B cell (primary cell): ENCODE data around the gene TUBA1C. TPM values are rescaled to one million over a fixed set of nuclear protein-coding genes. Genes with fewer than 3 reads are reported as not detected.

ENCODE experiments used
- ATAC-seq: fragments of 200-7000 bp; cut with Tn5 transposase; one replicate; pipeline ENCODE4 v1.10.0; 2021; ENCODE audit warnings: low read depth, mild to moderate bottlenecking, moderate number of reproducible peaks, moderate library complexity
- CTCF ChIA-PET: fragments of 350-600 bp; sonication (Branson Sonifier 250); formaldehyde crosslinking; loops from one replicate; lab custom pipeline; 2021; ENCODE audit warnings: antibody characterized with exemption, inconsistent platforms; lab: Charles Lee
- POLR2A ChIA-PET: fragments of 350-600 bp; sonication (Branson Sonifier 250); formaldehyde crosslinking; loops from one replicate; lab custom pipeline; 2021; ENCODE audit warnings: antibody characterized with exemption; lab: Charles Lee
- DNase-seq: peaks from one replicate; pipeline ENCODE4 v3.0.0; 2013
- H2AFZ ChIP-seq: 2 replicates; pipeline ENCODE4 v1.6.1; 2012; ENCODE audit warnings: mild to moderate bottlenecking, low read depth, low read length; ENCODE audit not compliant: insufficient read depth, poor library complexity, severe bottlenecking
- H3K27ac ChIP-seq, 2 donors: 1 replicate in 1 of 2; 2 replicates in 1 of 2; pipeline ENCODE4 v1.5.1; 2012 to 2013; ENCODE audit warnings: low read length in 2 of 2, mild to moderate bottlenecking in 2 of 2, moderate library complexity in 1 of 2
- H3K27me3 ChIP-seq, 4 experiments: fragments of 200-600 bp in 1 of 4; sonication (generic) in 1 of 4; replicated peaks in 1 of 4; 1 replicate in 2 of 4; 2 replicates in 2 of 4; pipeline versions ENCODE4 v1.6.1 to v1.7.0; 2013 to 2016; ENCODE audit warnings: low read length in 3 of 4, mild to moderate bottlenecking in 2 of 4, mixed read lengths in 1 of 4, moderate library complexity in 1 of 4; ENCODE audit not compliant: insufficient read depth in 4 of 4, control insufficient read depth in 3 of 4; ENCODE audit errors: control extremely low read depth in 1 of 4
- H3K36me3 ChIP-seq, 2 experiments: replicated peaks in 1 of 2; 1 replicate in 1 of 2; 2 replicates in 1 of 2; pipeline versions ENCODE4 v1.6.1 to v1.7.1; 2013; ENCODE audit warnings: low read length in 1 of 2; ENCODE audit not compliant: insufficient read depth in 2 of 2, control insufficient read depth in 1 of 2; ENCODE audit errors: control extremely low read depth in 1 of 2, extremely low read depth in 1 of 2
- H3K4me1 ChIP-seq, 2 donors: fragments of 200-600 bp in 1 of 2; sonication (generic) in 1 of 2; 1 replicate in 1 of 2; 2 replicates in 1 of 2; pipeline versions ENCODE4 v1.5.1 to v1.6.1; 2013 to 2017; ENCODE audit warnings: low read length in 2 of 2; ENCODE audit not compliant: control insufficient read depth in 2 of 2, insufficient read depth in 2 of 2
- H3K4me2 ChIP-seq: replicated peaks from 2 replicates; pipeline ENCODE3; 2012; ENCODE audit warnings: mild to moderate bottlenecking, low read depth, low read length; ENCODE audit not compliant: poor library complexity, severe bottlenecking
- H3K4me3 ChIP-seq, 5 experiments: fragments of 200-600 bp in 1 of 5; sonication (generic) in 1 of 5; 1 replicate in 3 of 5; 2 replicates in 2 of 5; pipeline versions ENCODE4 v1.5.1 to v1.7.0; 2011 to 2016; ENCODE audit warnings: low read length in 4 of 5, mild to moderate bottlenecking in 4 of 5, low read depth in 2 of 5, control low read depth in 1 of 5, moderate library complexity in 1 of 5; ENCODE audit not compliant: insufficient read depth in 1 of 5; ENCODE audit errors: control extremely low read depth in 1 of 5, extremely low read depth in 1 of 5
- H3K79me2 ChIP-seq: fragments of 200-600 bp; sonication (generic); one replicate; pipeline ENCODE4 v1.6.0; 2016; ENCODE audit warnings: low read length; ENCODE audit not compliant: control insufficient read depth, insufficient read depth
- H3K9ac ChIP-seq: fragments of 200-600 bp; sonication (generic); 2 replicates; pipeline ENCODE4 v1.6.1; 2017; ENCODE audit warnings: mild to moderate bottlenecking, low read length, moderate library complexity
- H3K9me3 ChIP-seq, 3 donors: one replicate each; pipeline versions ENCODE4 v1.6.1 to v1.7.1; 2013; ENCODE audit warnings: low read length in 2 of 3; ENCODE audit not compliant: control insufficient read depth in 2 of 3, insufficient read depth in 1 of 3; ENCODE audit errors: control extremely low read depth in 1 of 3
- H4K20me1 ChIP-seq: 2 replicates; pipeline ENCODE4 v1.6.0; 2012; ENCODE audit warnings: mild to moderate bottlenecking, low read length; ENCODE audit not compliant: insufficient read depth, control insufficient read depth, poor library complexity, severe bottlenecking
- H3K27ac Mint-ChIP-seq: one replicate; pipeline ENCODE4 v1.8.0; 2021; ENCODE audit warnings: mixed read lengths
- H3K27me3 Mint-ChIP-seq: one replicate; pipeline ENCODE4 v1.8.0; 2021; ENCODE audit warnings: mixed read lengths
- H3K4me1 Mint-ChIP-seq: one replicate; pipeline ENCODE4 v1.8.0; 2021; ENCODE audit warnings: mixed read lengths
- H3K4me3 Mint-ChIP-seq: one replicate; pipeline ENCODE4 v1.8.0; 2021; ENCODE audit warnings: mixed read lengths
- H3K9me3 Mint-ChIP-seq: one replicate; pipeline ENCODE4 v1.8.0; 2022; ENCODE audit warnings: mixed read lengths; ENCODE audit not compliant: insufficient read depth
- CTCF ChIP-seq: fragments of 200-600 bp; IDR thresholded peaks from one replicate; pipeline ENCODE4 v1.8.0; 2022; ENCODE audit warnings: antibody characterized with exemption, mild to moderate bottlenecking
- EZH2 ChIP-seq: IDR thresholded peaks from 2 replicates; pipeline ENCODE4 v1.6.1; 2012; ENCODE audit warnings: borderline replicate concordance, low read depth, mild to moderate bottlenecking, moderate library complexity, low read length; ENCODE audit not compliant: insufficient read depth, poor library complexity, severe bottlenecking
- WGBS: methylation state at CpG from one replicate; pipeline ENCODE4 v1.1.5; 2013; ENCODE audit warnings: missing lambda C conversion rate; ENCODE audit not compliant: insufficient coverage; 5-methylcytosine and 5-hydroxymethylcytosine counted together
- intact Hi-C: fragments of 100-400 bp; cut with micrococcal nuclease; formaldehyde crosslinking; loops from one replicate; pipeline ENCODE4 v1.10.0; 2022
- polyA plus RNA-seq: library from polyadenylated mRNA; depleted of rRNA; stranded (reverse); fragments of >200 nt; gene quantifications from 2 replicates; pipeline ENCODE4 v1.2.3, GENCODE V29; 2012
- total RNA-seq, 2 donors: library from RNA; stranded (reverse); fragments of 120-200 nt in 1 of 2; gene quantifications; 1 replicate in 1 of 2; 2 replicates in 1 of 2; pipeline versions ENCODE4 v1.2.3 to v1.2.4, GENCODE V29; 2013 to 2022

Gene TUBA1C
- total and polyA plus RNA-seq, 2 donors (not counting 1 experiment from before 2014, with no cell fraction given): 34.9 to 121 TPM

GRCh38 chr12:49296836-49297694 is 32.2 kb downstream of the TUBA1C start:
- DNase-seq: no peak
- TF ChIP-seq EZH2 (no peak), CTCF (peak; percentile 58)
- H3K4me3 ChIP-seq: peak overlapping the region in 4 of 5 experiments; percentile 22 to 42 (median 26)
- H3K27ac ChIP-seq: no peak overlapping the region
- Mint-ChIP-seq H3K4me3 (peak overlapping the region; percentile 79), H3K4me1 (peaks cover 27% of the 10 kb centered on the region), H3K27ac (no peak overlapping the region), H3K9me3 (no peaks in the 10 kb centered on the region), H3K27me3 (peaks cover 49% of the 10 kb centered on the region)
- H3K9me3 ChIP-seq: peaks cover 0 to 18% (median 0%) of the 10 kb centered on the region in 3 donors
- H3K36me3 ChIP-seq: no peaks in the 10 kb centered on the region
- H3K4me2 ChIP-seq: peak overlapping the region; percentile 81
- peaks cover 0 to 67% (median 34%) of the 10 kb centered on the region in 4 experiments for H3K27me3 ChIP-seq
- H3K79me2 ChIP-seq: no peaks in the 10 kb centered on the region
- H4K20me1 ChIP-seq: no peaks in the 10 kb centered on the region
- intact Hi-C loops: loop anchor here (1.0 kb wide), 1 partner anchor 9 kb away; no protein-coding TSS in a partner anchor
- peaks cover 30 to 40% of the 10 kb centered on the region in 2 donors for H3K4me1 ChIP-seq
- CTCF ChIA-PET: interaction anchor here (0.6 to 13.4 kb wide), 12 partner anchors 8 to 444 kb away, joined by 3 to 125 read pairs (median 4); partner anchors contain the start of genes DNAJC22, TMBIM6 and TROAP
- peak; percentile 57 for ATAC-seq
- H3K9ac ChIP-seq: peak overlapping the region; percentile 51
- 4% methylated on average over 72 of the region's 77 CpGs for WGBS
- H2AFZ ChIP-seq: peak overlapping the region; percentile 68
- POLR2A ChIA-PET: interaction anchor here (0.6 kb wide), 1 partner anchor 15 kb away, joined by 3 read pairs; no protein-coding TSS in a partner anchor

- ATAC-seq (peak; percentile 18), DNase-seq (no peak)
- ChIA-PET CTCF (interaction anchor here (1.2 to 13.4 kb wide), 6 partner anchors 9 to 444 kb away, joined by 3 to 125 read pairs (median 11); partner anchors contain the start of genes DNAJC22 and TMBIM6), POLR2A (no interaction called here)
- Histone ChIP-seq H3K4me2 (peak overlapping the region; percentile 81), H3K9me3 (peaks cover 0 to 18% (median 0%) of the 10 kb centered on the region in 3 donors), H3K27me3 (peaks cover 0 to 67% (median 34%) of the 10 kb centered on the region in 4 experiments), H2AFZ (peak overlapping the region; percentile 5), H4K20me1 (no peaks in the 10 kb centered on the region), H3K27ac (no peak overlapping the region), H3K36me3 (no peaks in the 10 kb centered on the region), H3K79me2 (no peaks in the 10 kb centered on the region), H3K4me1 (peaks cover 30 to 40% of the 10 kb centered on the region in 2 donors), H3K4me3 (peak overlapping the region in 1 of 5 experiments; percentile 42), H3K9ac (peak overlapping the region; percentile 51)
- Mint-ChIP-seq H3K27me3 (peaks cover 51% of the 10 kb centered on the region), H3K27ac (no peak overlapping the region), H3K4me3 (peak overlapping the region; percentile 67), H3K4me1 (peaks cover 27% of the 10 kb centered on the region), H3K9me3 (no peaks in the 10 kb centered on the region)
- WGBS: 21% methylated on average over 4 of the region's 8 CpGs
- intact Hi-C loops: no loop called here
- TF ChIP-seq CTCF (no peak), EZH2 (no peak)
These were observed 32.8 kb downstream of the TUBA1C start for GRCh38 chr12:49297695-49298060.
